ENCODE measurements around the gene PSORS1C2. TPM values are rescaled to one million over a fixed set of nuclear protein-coding genes. Genes with fewer than 3 reads are reported as not detected.
"Not testable (repeated sequence)": the region's sequence is repeated elsewhere in the genome, so short reads cannot be mapped to it uniquely, and the experiment has no call there.

PSORS1C2 gene
- total RNA-seq, 2 experiments from 2014 or later: not detected

DNA sequence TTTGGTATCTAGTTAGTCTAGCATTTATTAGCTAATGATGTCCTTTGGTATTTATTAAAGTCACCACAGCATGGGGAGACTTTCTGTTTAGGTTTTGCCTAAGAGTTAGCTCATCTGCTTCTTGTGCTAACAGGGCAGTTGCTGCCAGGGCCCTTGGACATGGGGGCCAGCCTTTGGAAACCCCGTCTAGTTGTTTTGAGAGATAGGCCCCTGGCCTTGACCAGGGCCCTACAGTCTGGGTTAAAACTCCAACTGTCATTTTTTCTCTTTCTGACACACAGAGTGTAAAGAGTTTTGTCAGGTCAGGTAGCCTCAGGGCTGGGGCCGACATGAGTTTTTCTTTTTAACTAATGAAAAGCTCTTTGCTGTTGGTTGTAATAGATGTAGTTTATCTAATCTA is 44.4 kb upstream of the PSORS1C2 start:
- ATAC-seq (ENCODE audit: poor library complexity); CTCF ChIA-PET; H3K4me3 ChIP-seq (ENCODE audit: low read length); H3K27ac ChIP-seq (ENCODE audit: low read depth in 1 of 2, low read length in 2 of 2); H3K36me3 Mint-ChIP-seq (ENCODE audit: low read depth); H3K27ac Mint-ChIP-seq; H3K4me3 Mint-ChIP-seq; POLR2A ChIA-PET; H3K36me3 ChIP-seq (ENCODE audit: insufficient read depth, low read length); DNase-seq; H3K9me3 ChIP-seq (ENCODE audit: control insufficient read depth in 1 of 2, insufficient read depth in 1 of 2, low read length in 2 of 2); H3K27me3 Mint-ChIP-seq; H3K9me3 Mint-ChIP-seq; intact Hi-C loops (cut with DNase I, micrococcal nuclease); H3K27me3 ChIP-seq (ENCODE audit: control insufficient read depth in 1 of 2, insufficient read depth in 2 of 2, low read length in 2 of 2): not testable (repeated sequence)
- H3K4me1 Mint-ChIP-seq (ENCODE audit: low read depth): peaks cover 20% of the 10 kb centered on the region
- H3K4me1 ChIP-seq (ENCODE audit: insufficient read depth, low read length): peaks cover 16% of the 10 kb centered on the region

- DNase-seq (peak in 12 of 14 experiments; percentile 28 to 89 (median 65)), ATAC-seq (ENCODE audit: poor library complexity) (peak; percentile 98)
- Histone ChIP-seq H3K4me1 (ENCODE audit: insufficient read depth, low read length) (peaks cover 19% of the 10 kb centered on the region), H3K36me3 (ENCODE audit: insufficient read depth, low read length) (no peaks in the 10 kb centered on the region), H3K4me3 (ENCODE audit: low read length) (peak overlapping the region; percentile 64), H3K27me3 (ENCODE audit: control insufficient read depth in 1 of 2, insufficient read depth in 2 of 2, low read length in 2 of 2) (no peaks in the 10 kb centered on the region), H3K27ac (ENCODE audit: low read depth in 1 of 2, low read length in 2 of 2) (no peak overlapping the region), H3K9me3 (ENCODE audit: control insufficient read depth in 1 of 2, insufficient read depth in 1 of 2, low read length in 2 of 2) (no peaks in the 10 kb centered on the region)
- peak overlapping the region; percentile 76 for H3K27ac Mint-ChIP-seq
- peaks cover 22% of the 10 kb centered on the region for H3K4me1 Mint-ChIP-seq (ENCODE audit: low read depth)
- H3K27me3 Mint-ChIP-seq: no peaks in the 10 kb centered on the region
- peak overlapping the region; percentile 93 for H3K4me3 Mint-ChIP-seq
- H3K9me3 Mint-ChIP-seq: no peaks in the 10 kb centered on the region
- H3K36me3 Mint-ChIP-seq (ENCODE audit: low read depth): no peaks in the 10 kb centered on the region
- ChIA-PET CTCF (no interaction called here), POLR2A (interaction anchor here (1.1 kb wide), 1 partner anchor 89 kb away, joined by 3 read pairs; no protein-coding TSS in a partner anchor)
- TF ChIP-seq CTCF (IDR thresholded peaks at IDR 0.05): no peak
- intact Hi-C loops (cut with DNase I, micrococcal nuclease): no loop called here
Observed at GRCh38 chr6:31180500-31180899, 41.6 kb upstream of the PSORS1C2 start.

- Mint-ChIP-seq H3K9me3 (no peaks in the 10 kb centered on the region), H3K27me3 (no peaks in the 10 kb centered on the region), H3K4me3 (peak overlapping the region; percentile 93), H3K36me3 (ENCODE audit: low read depth) (no peaks in the 10 kb centered on the region), H3K27ac (no peak overlapping the region), H3K4me1 (ENCODE audit: low read depth) (peaks cover 22% of the 10 kb centered on the region)
- Histone ChIP-seq H3K9me3 (ENCODE audit: control insufficient read depth in 1 of 2, insufficient read depth in 1 of 2, low read length in 2 of 2) (no peaks in the 10 kb centered on the region), H3K4me1 (ENCODE audit: insufficient read depth, low read length) (peaks cover 19% of the 10 kb centered on the region), H3K27me3 (ENCODE audit: control insufficient read depth in 1 of 2, insufficient read depth in 2 of 2, low read length in 2 of 2) (no peaks in the 10 kb centered on the region), H3K27ac (ENCODE audit: low read depth in 1 of 2, low read length in 2 of 2) (no peak overlapping the region), H3K4me3 (ENCODE audit: low read length) (peak overlapping the region; percentile 64), H3K36me3 (ENCODE audit: insufficient read depth, low read length) (no peaks in the 10 kb centered on the region)
- no peak for TF ChIP-seq CTCF (IDR thresholded peaks at IDR 0.05)
- intact Hi-C loops (cut with DNase I, micrococcal nuclease): loop anchor here in 1 of 2 experiments (5.0 kb wide), 1 partner anchor 38 kb away; no protein-coding TSS in a partner anchor
- no peak for DNase-seq
- CTCF ChIA-PET: no interaction called here
- POLR2A ChIA-PET: interaction anchor here (1.1 kb wide), 1 partner anchor 89 kb away, joined by 3 read pairs; no protein-coding TSS in a partner anchor
- ATAC-seq (ENCODE audit: poor library complexity): no peak
Observed at GRCh38 chr6:31179896-31180295, 41.0 kb upstream of the PSORS1C2 start.

DNA sequence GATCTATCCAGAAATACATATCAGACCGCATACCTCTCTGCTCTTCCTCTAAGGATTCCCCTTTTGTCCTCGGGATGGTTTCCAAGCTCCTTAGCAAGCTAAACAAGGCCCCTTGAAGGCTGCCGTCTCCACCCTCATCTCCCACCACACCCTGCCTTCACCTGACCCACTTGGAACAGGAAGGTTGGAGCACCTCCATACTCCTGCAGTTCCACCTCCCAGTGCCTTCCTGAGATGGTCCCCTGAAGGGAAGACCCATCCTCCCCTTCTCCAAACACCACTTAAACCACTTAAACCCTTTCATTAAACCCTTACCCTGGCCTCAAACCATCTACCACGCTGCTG is 40.1 kb upstream of the PSORS1C2 start:
- peaks cover 19% of the 10 kb centered on the region for H3K4me1 ChIP-seq (ENCODE audit: insufficient read depth, low read length)
- H3K36me3 ChIP-seq (ENCODE audit: insufficient read depth, low read length): no peaks in the 10 kb centered on the region
- H3K27ac Mint-ChIP-seq: no peak overlapping the region
- DNase-seq (no peak), ATAC-seq (ENCODE audit: poor library complexity) (no peak)
- H3K4me3 ChIP-seq (ENCODE audit: low read length): no peak overlapping the region
- H3K27me3 Mint-ChIP-seq: no peaks in the 10 kb centered on the region
- H3K9me3 ChIP-seq (ENCODE audit: control insufficient read depth in 1 of 2, insufficient read depth in 1 of 2, low read length in 2 of 2): no peaks in the 10 kb centered on the region
- H3K4me1 Mint-ChIP-seq (ENCODE audit: low read depth): peaks cover 22% of the 10 kb centered on the region
- TF ChIP-seq CTCF (IDR thresholded peaks at IDR 0.05): no peak
- intact Hi-C loops (cut with DNase I, micrococcal nuclease): loop anchor here in 1 of 2 experiments (5.0 kb wide), 1 partner anchor 37 kb away; no protein-coding TSS in a partner anchor
- H3K4me3 Mint-ChIP-seq: no peak overlapping the region
- ChIA-PET CTCF (no interaction called here), POLR2A (no interaction called here)
- H3K9me3 Mint-ChIP-seq: no peaks in the 10 kb centered on the region
- no peaks in the 10 kb centered on the region for H3K27me3 ChIP-seq (ENCODE audit: control insufficient read depth in 1 of 2, insufficient read depth in 2 of 2, low read length in 2 of 2)
- no peak overlapping the region for H3K27ac ChIP-seq (ENCODE audit: low read depth in 1 of 2, low read length in 2 of 2)
- no peaks in the 10 kb centered on the region for H3K36me3 Mint-ChIP-seq (ENCODE audit: low read depth)

All from CD4-positive, alpha-beta T cell (primary cell).